Measurements from ENCODE around the gene EFCAB11.

GRCh38 chr14:89892953-89893352 is 61.6 kb downstream of the EFCAB11 start:
- no peak for TF ChIP-seq CTCF (conservative IDR thresholded peaks at IDR 0.05)
- no peak for TF ChIP-seq ZFX (IDR thresholded peaks at IDR 0.05)

Measured in C4-2B (cell line).